ENCODE results near the gene CAPRIN1.
"Not testable (repeated sequence)": the region's sequence is repeated elsewhere in the genome, so short reads cannot be mapped to it uniquely, and the experiment has no call there.

CAPRIN1 gene

GRCh38 chr11:34049028-34049427 lies 2.5 kb upstream of the CAPRIN1 start:
- no peak for TF ChIP-seq CTCF (IDR thresholded peaks at IDR 0.05; ENCODE audit: low read depth, low read length)
- in situ Hi-C loops (cut with HindIII; ENCODE audit: low sequenced_read_pairs): no loop called here
- H3K4me3 ChIP-seq (ENCODE audit: low read depth, low read length): no peak overlapping the region
- no peak for DNase-seq (ENCODE audit: low read depth, low spot score)

GRCh38 chr11:34050581-34051348 lies 766 bp upstream of the CAPRIN1 start:
- peak overlapping the region; percentile 87 for H3K4me3 ChIP-seq (ENCODE audit: low read depth, low read length)
- TF ChIP-seq CTCF (IDR thresholded peaks at IDR 0.05; ENCODE audit: low read depth, low read length): no peak
- in situ Hi-C loops (cut with HindIII; ENCODE audit: low sequenced_read_pairs): no loop called here
- DNase-seq (ENCODE audit: low read depth, low spot score): peak; percentile 46

GRCh38 chr11:34052036-34052607 lies 591 bp downstream of the CAPRIN1 start:
- DNase-seq (ENCODE audit: low read depth, low spot score): peak; percentile 85
- in situ Hi-C loops (cut with HindIII; ENCODE audit: low sequenced_read_pairs): no loop called here
- no peak for TF ChIP-seq CTCF (IDR thresholded peaks at IDR 0.05; ENCODE audit: low read depth, low read length)
- H3K4me3 ChIP-seq (ENCODE audit: low read depth, low read length): peak overlapping the region; percentile 87

GRCh38 chr11:34052608-34053160 lies 1.2 kb downstream of the CAPRIN1 start:
- in situ Hi-C loops (cut with HindIII; ENCODE audit: low sequenced_read_pairs): no loop called here
- no peak for TF ChIP-seq CTCF (IDR thresholded peaks at IDR 0.05; ENCODE audit: low read depth, low read length)
- DNase-seq (ENCODE audit: low read depth, low spot score): no peak
- peak overlapping the region; percentile 87 for H3K4me3 ChIP-seq (ENCODE audit: low read depth, low read length)

- no peak for TF ChIP-seq CTCF (IDR thresholded peaks at IDR 0.05; ENCODE audit: low read depth, low read length)
- H3K4me3 ChIP-seq (ENCODE audit: low read depth, low read length): peak overlapping the region; percentile 87
- in situ Hi-C loops (cut with HindIII; ENCODE audit: low sequenced_read_pairs): no loop called here
- DNase-seq (ENCODE audit: low read depth, low spot score): peak; percentile 76
These were observed 1.7 kb downstream of the CAPRIN1 start for GRCh38 chr11:34053161-34053686.

- DNase-seq (ENCODE audit: low read depth, low spot score); in situ Hi-C loops (cut with HindIII; ENCODE audit: low sequenced_read_pairs): not testable (repeated sequence)
- H3K4me3 ChIP-seq (ENCODE audit: low read depth, low read length): peak overlapping the region; percentile 87
These were observed 2.8 kb downstream of the CAPRIN1 start for GRCh38 chr11:34054351-34054750.

Measured in astrocyte of the spinal cord (primary cell).